ENCODE results near the gene SLC2A6. TPM values are rescaled to one million over a fixed set of nuclear protein-coding genes. Genes with fewer than 3 reads are reported as not detected.

SLC2A6 gene
- total RNA-seq, 6 donors from 2014 or later, result 5.2 to 17.2 (median 7.5) TPM

- WGBS, 2 donors, result 58 to 90% methylated on average over 4 to 17 of the region's 25 CpGs
- ATAC-seq (ENCODE audit: low FRiP score in 2 of 2) (peak in 1 of 2 donors; percentile 19), DNase-seq (peak in 1 of 2 donors; percentile 82)
- TF ChIP-seq EP300 (IDR thresholded peaks at IDR 0.05), result no peak
- no peak for TF ChIP-seq CTCF (IDR thresholded peaks at IDR 0.05)
- H3K9me3 ChIP-seq, result no peaks in the 10 kb centered on the region
- no peak overlapping the region for H3K27ac ChIP-seq
- no peaks in the 10 kb centered on the region for H3K36me3 ChIP-seq
- no peaks in the 10 kb centered on the region for H3K27me3 ChIP-seq
- H3K4me3 ChIP-seq, result no peak overlapping the region
- H3K4me1 ChIP-seq, result peaks cover 4 to 15% (median 9%) of the 10 kb centered on the region in 4 donors
These were observed 6.8 kb upstream of the SLC2A6 start for GRCh38 chr9:133485531-133486260.

GRCh38 chr9:133484671-133485437 is 6.0 kb upstream of the SLC2A6 start:
- Histone ChIP-seq H3K4me3 (no peak overlapping the region), H3K9me3 (no peaks in the 10 kb centered on the region), H3K4me1 (peaks cover 4 to 15% (median 10%) of the 10 kb centered on the region in 4 donors), H3K27me3 (no peaks in the 10 kb centered on the region), H3K27ac (no peak overlapping the region), H3K36me3 (no peaks in the 10 kb centered on the region)
- 53 to 67% methylated on average over 6 to 17 of the region's 22 CpGs for WGBS, 2 donors
- DNase-seq, result peak in 1 of 2 donors; percentile 58
- no peak for ATAC-seq (ENCODE audit: low FRiP score in 2 of 2)
- TF ChIP-seq POLR2AphosphoS5 (IDR thresholded peaks at IDR 0.05) (no peak), CTCF (IDR thresholded peaks at IDR 0.05) (no peak), POLR2A (IDR thresholded peaks at IDR 0.05) (no peak), EP300 (IDR thresholded peaks at IDR 0.05) (no peak)

GRCh38 chr9:133483611-133484010 is 4.7 kb upstream of the SLC2A6 start:
- Histone ChIP-seq H3K4me3 (no peak overlapping the region), H3K27ac (no peak overlapping the region), H3K27me3 (peaks cover 0 to 3% (median 0%) of the 10 kb centered on the region in 4 donors), H3K36me3 (no peaks in the 10 kb centered on the region), H3K4me1 (peaks cover 13 to 25% (median 21%) of the 10 kb centered on the region in 4 donors), H3K9me3 (no peaks in the 10 kb centered on the region)
- TF ChIP-seq POLR2AphosphoS5 (IDR thresholded peaks at IDR 0.05), result no peak
- TF ChIP-seq EP300 (IDR thresholded peaks at IDR 0.05), result no peak
- no peak for TF ChIP-seq CTCF (IDR thresholded peaks at IDR 0.05)
- no peak for TF ChIP-seq POLR2A (IDR thresholded peaks at IDR 0.05)
- 88 to 90% methylated on average over 4 to 9 of the region's 9 CpGs for WGBS, 2 donors
- peak in 1 of 2 donors; percentile 37 for DNase-seq
- no peak for ATAC-seq (ENCODE audit: low FRiP score in 2 of 2)

GRCh38 chr9:133477992-133478850 is 678 bp downstream of the SLC2A6 start:
- Histone ChIP-seq H3K27ac (peak overlapping the region; percentile 81 to 91 (median 87)), H3K9me3 (no peaks in the 10 kb centered on the region), H3K36me3 (peaks cover 0 to 31% (median 11%) of the 10 kb centered on the region in 4 donors), H3K4me3 (peak overlapping the region; percentile 57 to 79 (median 64)), H3K4me1 (peaks cover 22 to 45% (median 32%) of the 10 kb centered on the region in 4 donors), H3K27me3 (peaks cover 0 to 3% (median 0%) of the 10 kb centered on the region in 4 donors)
- ATAC-seq (ENCODE audit: low FRiP score in 2 of 2) (peak; percentile 1 to 27), DNase-seq (no peak)
- no peak for TF ChIP-seq EP300 (IDR thresholded peaks at IDR 0.05)
- TF ChIP-seq POLR2AphosphoS5 (IDR thresholded peaks at IDR 0.05), result no peak
- no peak for TF ChIP-seq POLR2A (IDR thresholded peaks at IDR 0.05)
- no peak for TF ChIP-seq CTCF (IDR thresholded peaks at IDR 0.05)
- WGBS, 2 donors, result 40 to 52% methylated on average over 11 to 17 of the region's 17 CpGs
